GM10248 (cell line): ENCODE results near the gene LAMB4.

Experiments used
- CTCF ChIA-PET: fragments of 300-600 bp; sonication (Branson Sonifier 250); formaldehyde crosslinking; extraction: SDS; loops from one replicate; lab custom pipeline; 2021; ENCODE audit warnings: antibody characterized with exemption; lab: Yijun Ruan, JAX
- POLR2A ChIA-PET: fragments of 350-650 bp; sonication (Branson Sonifier 250); formaldehyde crosslinking; extraction: SDS; loops from one replicate; lab custom pipeline; 2020; ENCODE audit warnings: antibody characterized with exemption; lab: Yijun Ruan, JAX
- DNase-seq: peaks from one replicate; pipeline ENCODE4 v3.0.0; 2012; ENCODE audit errors: extremely low spot score
- TF ChIP-seq, protein P1 (sequence below): IDR thresholded peaks from 2 replicates; pipeline ENCODE4 v1.5.1; 2012; ENCODE audit warnings: mild to moderate bottlenecking, low read depth; ENCODE audit errors: extremely low read depth, missing control alignments, control extremely low read depth

LAMB4 gene

DNA sequence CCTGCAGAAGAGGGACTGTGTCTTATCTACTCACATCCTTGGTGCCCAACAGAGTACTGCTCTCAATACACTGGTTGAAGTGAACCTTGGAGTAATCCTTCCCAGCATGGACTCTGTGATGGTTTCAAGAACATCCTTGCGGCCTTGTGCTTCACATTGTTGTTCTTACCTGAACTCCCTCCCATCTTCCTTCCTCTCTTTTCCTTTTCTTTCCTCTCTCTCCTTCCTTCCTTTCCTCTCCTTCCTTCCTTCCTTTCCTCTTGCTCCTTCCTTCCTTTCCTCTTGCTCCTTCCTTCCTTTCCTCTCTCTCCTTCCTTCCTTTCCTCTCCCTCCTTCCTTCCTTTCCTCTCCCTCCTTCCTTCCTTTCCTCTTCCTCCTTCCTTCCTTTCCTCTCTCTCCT, 153.5 kb downstream of the LAMB4 start:
- TF ChIP-seq, protein P1, sequence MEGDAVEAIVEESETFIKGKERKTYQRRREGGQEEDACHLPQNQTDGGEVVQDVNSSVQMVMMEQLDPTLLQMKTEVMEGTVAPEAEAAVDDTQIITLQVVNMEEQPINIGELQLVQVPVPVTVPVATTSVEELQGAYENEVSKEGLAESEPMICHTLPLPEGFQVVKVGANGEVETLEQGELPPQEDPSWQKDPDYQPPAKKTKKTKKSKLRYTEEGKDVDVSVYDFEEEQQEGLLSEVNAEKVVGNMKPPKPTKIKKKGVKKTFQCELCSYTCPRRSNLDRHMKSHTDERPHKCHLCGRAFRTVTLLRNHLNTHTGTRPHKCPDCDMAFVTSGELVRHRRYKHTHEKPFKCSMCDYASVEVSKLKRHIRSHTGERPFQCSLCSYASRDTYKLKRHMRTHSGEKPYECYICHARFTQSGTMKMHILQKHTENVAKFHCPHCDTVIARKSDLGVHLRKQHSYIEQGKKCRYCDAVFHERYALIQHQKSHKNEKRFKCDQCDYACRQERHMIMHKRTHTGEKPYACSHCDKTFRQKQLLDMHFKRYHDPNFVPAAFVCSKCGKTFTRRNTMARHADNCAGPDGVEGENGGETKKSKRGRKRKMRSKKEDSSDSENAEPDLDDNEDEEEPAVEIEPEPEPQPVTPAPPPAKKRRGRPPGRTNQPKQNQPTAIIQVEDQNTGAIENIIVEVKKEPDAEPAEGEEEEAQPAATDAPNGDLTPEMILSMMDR, result no peak
- ChIA-PET CTCF (no interaction called here), POLR2A (no interaction called here)
- no peak for DNase-seq

DNA sequence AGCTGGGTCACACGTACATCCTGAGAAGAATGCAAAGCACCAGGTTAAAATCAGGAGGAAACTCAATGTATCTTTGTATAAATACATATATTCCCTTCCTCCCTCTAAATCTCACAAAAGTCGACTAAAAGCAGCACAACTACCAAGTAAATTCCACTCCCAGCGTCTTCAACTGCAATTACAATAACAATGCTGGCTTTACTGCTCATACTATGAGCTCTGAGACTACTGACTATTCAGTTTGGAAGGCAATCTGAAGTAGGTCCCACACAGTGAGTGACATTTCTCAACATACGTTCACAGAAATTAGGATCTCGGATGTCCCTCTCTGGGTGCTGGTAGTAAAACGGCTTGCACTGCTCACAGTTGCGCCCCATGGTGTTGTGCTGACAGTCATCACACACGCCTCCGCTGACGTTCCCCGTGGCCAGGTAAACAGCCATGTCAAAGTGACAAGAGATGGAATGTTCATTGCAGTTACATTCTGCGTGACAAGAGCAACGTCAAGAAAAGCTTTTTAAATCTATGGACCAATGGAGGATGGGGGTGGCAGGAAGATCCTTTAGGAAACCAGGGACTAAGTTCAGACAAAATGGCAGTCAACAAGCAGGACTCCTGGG, 154.7 kb downstream of the LAMB4 start:
- no peak for DNase-seq
- ChIA-PET POLR2A (no interaction called here), CTCF (interaction anchor here (0.7 kb wide), 1 partner anchor 14 kb away, joined by 3 read pairs; no protein-coding TSS in a partner anchor)
- TF ChIP-seq, protein P1, result no peak

DNA sequence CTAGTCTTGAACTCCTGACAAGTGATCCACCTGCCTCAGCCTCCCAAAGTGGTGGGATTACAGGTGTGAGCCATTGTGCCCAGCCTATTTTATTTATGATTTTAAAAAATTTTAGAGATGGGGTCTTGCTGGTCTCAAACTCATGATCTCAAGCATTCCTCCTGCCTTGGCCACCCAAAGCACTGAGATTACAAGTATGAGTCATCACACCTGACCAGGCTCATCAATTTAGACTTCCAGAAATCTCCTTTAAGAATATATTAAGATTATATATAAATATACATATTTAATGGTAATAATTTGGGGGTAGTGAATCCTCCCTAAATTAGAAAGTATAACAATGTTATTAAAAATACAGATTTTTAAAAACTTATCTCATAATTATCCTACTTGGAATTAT, 156.3 kb downstream of the LAMB4 start:
- CTCF ChIA-PET, result interaction anchor here (1.5 kb wide), 2 partner anchors 15 to 99 kb away, joined by 5 read pairs; no protein-coding TSS in a partner anchor
- POLR2A ChIA-PET, result no interaction called here
- no peak for DNase-seq
- TF ChIP-seq, protein P1, result no peak
